Measurements from ENCODE around the gene ITPR2.
A peak's percentile ranks its signal among the peaks of the same experiment; 100 is the strongest.

The ITPR2 gene

DNA sequence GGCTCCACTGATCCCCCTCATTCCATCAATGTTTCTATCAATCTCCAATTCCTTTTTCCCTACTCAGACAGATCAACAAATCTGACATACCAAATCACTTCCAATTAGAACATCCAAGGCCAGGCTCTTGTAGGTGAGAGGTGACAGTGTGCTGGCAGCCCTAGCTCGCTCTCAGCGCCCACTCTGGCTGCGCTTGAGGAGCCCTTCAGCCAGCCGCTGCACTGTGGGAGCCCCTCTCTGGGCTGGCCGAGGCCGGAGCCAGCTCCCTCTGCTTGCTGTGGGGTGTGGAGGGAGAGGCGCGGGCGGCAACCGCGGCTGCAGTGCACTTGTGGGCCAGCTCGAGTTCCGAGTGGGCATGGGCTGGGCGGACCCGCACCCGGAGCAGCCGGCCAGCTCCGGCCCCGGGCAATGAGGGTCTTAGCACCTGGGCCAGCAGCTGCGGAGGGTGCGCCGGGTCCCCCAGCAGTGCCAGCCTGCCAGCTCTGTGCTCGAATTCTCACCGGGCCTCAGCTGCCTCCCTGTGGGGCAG lies 6.0 kb upstream of the ITPR2 start:
- TF ChIP-seq TAF1 (IDR thresholded peaks at IDR 0.05; ENCODE audit: borderline replicate concordance, insufficient read depth, low read length) (no peak), POLR2AphosphoS5 (IDR thresholded peaks at IDR 0.05; ENCODE audit: low read depth, low read length) (no peak), FOXP2 (optimal IDR thresholded peaks at IDR 0.05; ENCODE audit: borderline replicate concordance, extremely low read depth, extremely low read length, insufficient read depth) (no peak)
- TF ChIP-seq, protein P1, sequence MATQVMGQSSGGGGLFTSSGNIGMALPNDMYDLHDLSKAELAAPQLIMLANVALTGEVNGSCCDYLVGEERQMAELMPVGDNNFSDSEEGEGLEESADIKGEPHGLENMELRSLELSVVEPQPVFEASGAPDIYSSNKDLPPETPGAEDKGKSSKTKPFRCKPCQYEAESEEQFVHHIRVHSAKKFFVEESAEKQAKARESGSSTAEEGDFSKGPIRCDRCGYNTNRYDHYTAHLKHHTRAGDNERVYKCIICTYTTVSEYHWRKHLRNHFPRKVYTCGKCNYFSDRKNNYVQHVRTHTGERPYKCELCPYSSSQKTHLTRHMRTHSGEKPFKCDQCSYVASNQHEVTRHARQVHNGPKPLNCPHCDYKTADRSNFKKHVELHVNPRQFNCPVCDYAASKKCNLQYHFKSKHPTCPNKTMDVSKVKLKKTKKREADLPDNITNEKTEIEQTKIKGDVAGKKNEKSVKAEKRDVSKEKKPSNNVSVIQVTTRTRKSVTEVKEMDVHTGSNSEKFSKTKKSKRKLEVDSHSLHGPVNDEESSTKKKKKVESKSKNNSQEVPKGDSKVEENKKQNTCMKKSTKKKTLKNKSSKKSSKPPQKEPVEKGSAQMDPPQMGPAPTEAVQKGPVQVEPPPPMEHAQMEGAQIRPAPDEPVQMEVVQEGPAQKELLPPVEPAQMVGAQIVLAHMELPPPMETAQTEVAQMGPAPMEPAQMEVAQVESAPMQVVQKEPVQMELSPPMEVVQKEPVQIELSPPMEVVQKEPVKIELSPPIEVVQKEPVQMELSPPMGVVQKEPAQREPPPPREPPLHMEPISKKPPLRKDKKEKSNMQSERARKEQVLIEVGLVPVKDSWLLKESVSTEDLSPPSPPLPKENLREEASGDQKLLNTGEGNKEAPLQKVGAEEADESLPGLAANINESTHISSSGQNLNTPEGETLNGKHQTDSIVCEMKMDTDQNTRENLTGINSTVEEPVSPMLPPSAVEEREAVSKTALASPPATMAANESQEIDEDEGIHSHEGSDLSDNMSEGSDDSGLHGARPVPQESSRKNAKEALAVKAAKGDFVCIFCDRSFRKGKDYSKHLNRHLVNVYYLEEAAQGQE (IDR thresholded peaks at IDR 0.05; ENCODE audit: insufficient read depth in 1 of 2, low read depth in 2 of 2, low read length in 2 of 2), result no peak

DNA sequence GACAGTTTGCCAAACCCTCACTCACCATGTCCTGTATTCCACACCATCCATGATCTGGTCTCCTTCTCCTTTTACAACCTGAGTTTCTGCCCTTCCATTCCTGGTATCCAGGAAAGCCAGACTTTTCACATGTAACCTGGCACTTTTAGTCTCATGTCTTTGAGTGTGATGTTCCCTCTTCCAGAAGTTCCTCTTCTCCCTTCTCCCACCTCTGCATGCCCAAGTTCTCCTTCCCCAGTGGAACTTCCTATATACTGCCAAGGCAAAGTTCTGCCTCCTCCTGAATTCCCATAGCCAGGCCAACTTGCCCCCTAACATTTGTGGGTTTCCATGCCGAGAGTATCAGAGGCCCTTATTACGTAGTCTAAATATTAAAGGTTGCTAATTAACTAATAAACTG lies 3.2 kb upstream of the ITPR2 start:
- TF ChIP-seq POLR2AphosphoS5 (IDR thresholded peaks at IDR 0.05; ENCODE audit: low read depth, low read length), result no peak
- TF ChIP-seq TAF1 (IDR thresholded peaks at IDR 0.05; ENCODE audit: borderline replicate concordance, insufficient read depth, low read length), result no peak
- TF ChIP-seq, protein P1 (IDR thresholded peaks at IDR 0.05; ENCODE audit: insufficient read depth in 1 of 2, low read depth in 2 of 2, low read length in 2 of 2), result no peak
- no peak for TF ChIP-seq FOXP2 (optimal IDR thresholded peaks at IDR 0.05; ENCODE audit: borderline replicate concordance, extremely low read depth, extremely low read length, insufficient read depth)
- TF ChIP-seq SIN3A (IDR thresholded peaks at IDR 0.05; ENCODE audit: borderline replicate concordance, insufficient read depth, low read length), result no peak

DNA sequence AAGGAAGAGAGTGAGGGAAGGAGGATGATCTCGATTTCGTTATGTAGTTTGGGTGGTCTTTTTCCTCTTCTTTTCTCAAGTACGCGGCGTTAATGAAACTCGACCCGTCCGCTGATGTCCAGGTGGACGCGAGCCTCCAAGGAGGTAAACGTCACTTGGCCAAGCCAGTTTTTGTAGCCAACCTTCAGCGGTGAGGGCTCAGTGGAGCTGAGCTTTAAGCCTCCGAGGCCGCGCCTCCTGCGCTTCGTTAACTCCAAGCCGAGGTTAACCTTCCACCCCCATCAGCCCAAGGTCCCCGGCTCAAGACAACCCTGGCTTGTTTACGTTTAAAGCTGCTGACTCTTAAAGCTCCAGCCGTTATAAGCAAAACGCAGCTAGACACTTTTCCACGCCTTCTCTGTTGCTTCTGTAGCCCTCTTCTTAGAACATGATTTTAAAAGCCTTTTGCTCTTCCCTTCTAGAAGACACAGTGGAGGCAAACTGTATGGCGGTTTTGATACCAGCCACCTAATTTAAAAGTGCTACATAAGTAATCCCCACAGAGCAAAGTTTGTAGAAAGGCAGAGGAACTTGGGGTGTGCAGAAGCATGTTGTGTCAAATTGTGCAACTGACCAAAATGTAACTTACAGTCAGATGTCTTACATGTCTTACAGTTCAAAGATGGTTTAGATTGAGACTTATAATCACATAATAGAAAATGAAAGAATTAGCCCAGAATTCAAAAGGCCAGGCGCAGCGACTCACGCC lies 923 bp upstream of the ITPR2 start:
- TF ChIP-seq SIN3A (IDR thresholded peaks at IDR 0.05; ENCODE audit: borderline replicate concordance, insufficient read depth, low read length) (no peak), TAF1 (IDR thresholded peaks at IDR 0.05; ENCODE audit: borderline replicate concordance, insufficient read depth, low read length) (no peak), POLR2AphosphoS5 (IDR thresholded peaks at IDR 0.05; ENCODE audit: low read depth, low read length) (no peak)
- TF ChIP-seq, protein P1 (IDR thresholded peaks at IDR 0.05; ENCODE audit: insufficient read depth in 1 of 2, low read depth in 2 of 2, low read length in 2 of 2), result no peak

DNA sequence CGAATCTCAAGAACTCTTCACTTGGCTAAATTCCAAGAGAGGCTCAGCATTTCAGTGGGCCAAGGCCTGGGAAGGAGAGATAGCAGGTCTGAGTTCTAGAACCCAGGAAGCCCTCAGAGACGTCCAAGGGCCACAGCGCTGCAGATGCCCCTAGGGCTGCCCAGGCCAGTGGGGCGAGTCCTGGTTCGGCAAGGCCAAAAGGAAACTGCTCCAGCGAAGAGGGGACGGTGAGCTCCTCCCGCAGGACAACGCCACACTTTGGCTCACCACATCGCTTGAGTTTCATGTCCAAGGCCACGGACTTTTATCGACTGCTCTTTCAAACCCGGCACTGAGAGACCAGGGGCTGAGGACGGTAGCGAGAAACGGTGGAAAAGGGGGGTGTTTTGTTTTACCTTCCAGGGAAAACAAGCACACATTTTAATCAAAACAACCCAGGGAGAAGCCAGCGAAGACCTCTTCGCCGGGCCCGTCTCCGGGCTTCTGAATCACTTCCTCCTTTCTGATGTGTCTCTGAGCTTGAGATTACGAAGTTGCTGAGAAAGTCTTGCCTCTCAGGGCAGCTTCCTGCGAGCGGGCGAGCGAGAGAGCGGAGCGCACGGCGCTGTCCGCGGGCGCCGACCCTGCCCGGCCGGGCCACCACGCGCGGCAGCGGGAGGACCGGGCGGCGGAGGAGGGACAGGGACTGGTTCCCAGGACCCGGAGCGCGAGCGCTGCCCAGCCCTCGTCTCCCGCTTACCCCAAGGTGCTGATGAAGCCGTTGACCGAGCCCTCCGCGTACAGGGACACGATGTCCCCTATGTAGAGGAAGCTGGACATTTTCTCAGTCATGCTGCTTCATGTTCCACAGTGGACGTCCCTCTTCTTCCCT lies 808 bp downstream of the ITPR2 start:
- TF ChIP-seq, protein P1 (IDR thresholded peaks at IDR 0.05; ENCODE audit: insufficient read depth in 1 of 2, low read depth in 2 of 2, low read length in 2 of 2), result peak in 1 of 2 experiments; percentile 66; a peak in 2 of 4 replicates
- no peak for TF ChIP-seq TAF1 (IDR thresholded peaks at IDR 0.05; ENCODE audit: borderline replicate concordance, insufficient read depth, low read length)

Measured in PFSK-1 (cell line).